GM21526 (cell line): ENCODE results near the gene TDP2.

ENCODE experiments used
- ATAC-seq: cut with Tn5 transposase; IDR thresholded peaks from one replicate; pipeline ENCODE4 v1.9.1; 2021; ENCODE audit warnings: moderate library complexity; ENCODE audit not compliant: unreplicated experiment, low FRiP score

Gene TDP2

GRCh38 chr6:24607310-24608105 lies 59.2 kb downstream of the TDP2 start:
- no peak for ATAC-seq

DNA sequence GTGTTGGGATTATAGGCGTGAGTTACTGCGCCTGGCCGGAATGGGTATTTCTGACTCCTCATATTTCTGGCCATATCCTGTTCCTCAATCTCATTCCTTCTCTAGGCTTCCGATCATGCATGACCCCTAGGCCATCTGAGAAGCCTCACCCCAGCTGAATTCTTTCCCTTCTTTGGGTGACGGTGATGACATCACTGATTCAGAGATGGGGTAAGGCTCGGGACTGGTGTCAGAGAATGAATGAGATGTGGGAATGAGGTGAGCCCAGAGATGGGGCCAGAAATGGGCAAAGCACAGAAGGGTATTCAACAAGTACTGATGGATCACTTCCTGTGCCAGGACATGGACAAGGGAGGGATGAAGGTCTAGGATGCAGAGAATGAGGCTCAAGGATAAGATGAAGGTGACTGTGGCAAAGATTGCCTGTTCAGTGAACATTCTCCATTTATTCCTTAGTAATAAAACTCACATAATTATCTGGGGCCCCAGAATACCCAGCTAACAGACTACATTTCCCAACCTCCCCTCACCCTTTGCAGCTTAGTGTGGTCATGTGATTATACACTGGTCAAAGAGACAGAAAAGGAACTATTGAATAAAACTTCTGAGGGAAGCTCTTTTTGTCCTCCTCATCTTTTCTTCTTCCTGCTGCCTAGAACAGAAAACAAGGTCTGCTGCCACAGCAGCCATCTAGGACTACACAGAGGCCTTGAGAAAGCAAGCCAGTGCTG lies 60.3 kb downstream of the TDP2 start:
- ATAC-seq = no peak

GRCh38 chr6:24603241-24603640 lies 63.5 kb downstream of the TDP2 start:
- no peak for ATAC-seq

GRCh38 chr6:24600903-24601302 lies 65.8 kb downstream of the TDP2 start:
- no peak for ATAC-seq
